Measurements from ENCODE around the gene C1QTNF8.

The C1QTNF8 gene

DNA sequence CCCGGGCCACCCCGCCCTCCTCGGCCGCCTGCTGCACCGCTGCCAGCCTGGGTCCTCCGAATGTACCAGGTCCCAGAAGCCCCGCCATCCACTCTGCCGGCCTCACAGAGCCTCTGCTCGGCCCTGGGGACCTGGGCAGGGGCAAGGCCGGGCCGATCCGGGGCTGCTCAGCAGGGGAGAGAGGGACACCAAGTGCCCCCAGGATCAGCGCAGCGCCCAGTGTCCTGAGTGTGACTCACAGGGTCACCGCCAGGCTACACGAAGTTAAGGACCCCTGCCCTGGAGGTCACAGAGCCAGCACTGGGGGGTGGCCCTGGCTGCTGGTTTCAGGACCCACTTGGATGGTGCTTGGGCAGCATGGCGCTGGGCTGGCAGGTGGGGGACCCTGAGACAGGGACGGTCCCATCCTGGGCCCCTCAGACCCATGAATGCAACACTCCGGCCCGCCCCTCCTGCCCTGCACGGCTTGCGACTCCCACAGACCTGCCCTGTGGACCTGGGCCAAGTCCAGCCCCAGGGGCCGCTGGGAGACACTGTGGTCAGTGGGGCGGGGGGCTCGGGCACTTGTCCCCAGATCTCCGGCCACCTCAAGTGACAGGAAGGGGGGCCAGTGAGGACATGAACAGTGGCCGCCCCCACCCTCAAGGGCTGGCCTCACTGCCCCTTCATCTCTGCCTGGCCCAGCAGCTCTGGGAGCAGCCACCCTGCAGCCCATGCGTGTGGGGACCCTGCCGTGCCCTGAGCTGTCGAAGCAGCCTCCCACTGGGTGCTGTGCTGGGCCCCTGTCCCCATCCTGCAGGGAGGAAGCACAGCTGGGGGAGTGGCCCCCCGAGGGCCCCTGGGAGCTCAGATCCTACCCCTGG lies 46.7 kb downstream of the C1QTNF8 start:
- DNase-seq, result no peak
- H3K4me3 ChIP-seq (ENCODE audit: low read depth, low read length), result no peak overlapping the region
- no peaks in the 10 kb centered on the region for H3K27me3 ChIP-seq (ENCODE audit: insufficient read depth, low read depth, severe bottlenecking)
- peak overlapping the region; percentile 58 for H3K27ac ChIP-seq
- H3K9me3 ChIP-seq (ENCODE audit: severe bottlenecking), result no peaks in the 10 kb centered on the region
- TF ChIP-seq, protein P1, sequence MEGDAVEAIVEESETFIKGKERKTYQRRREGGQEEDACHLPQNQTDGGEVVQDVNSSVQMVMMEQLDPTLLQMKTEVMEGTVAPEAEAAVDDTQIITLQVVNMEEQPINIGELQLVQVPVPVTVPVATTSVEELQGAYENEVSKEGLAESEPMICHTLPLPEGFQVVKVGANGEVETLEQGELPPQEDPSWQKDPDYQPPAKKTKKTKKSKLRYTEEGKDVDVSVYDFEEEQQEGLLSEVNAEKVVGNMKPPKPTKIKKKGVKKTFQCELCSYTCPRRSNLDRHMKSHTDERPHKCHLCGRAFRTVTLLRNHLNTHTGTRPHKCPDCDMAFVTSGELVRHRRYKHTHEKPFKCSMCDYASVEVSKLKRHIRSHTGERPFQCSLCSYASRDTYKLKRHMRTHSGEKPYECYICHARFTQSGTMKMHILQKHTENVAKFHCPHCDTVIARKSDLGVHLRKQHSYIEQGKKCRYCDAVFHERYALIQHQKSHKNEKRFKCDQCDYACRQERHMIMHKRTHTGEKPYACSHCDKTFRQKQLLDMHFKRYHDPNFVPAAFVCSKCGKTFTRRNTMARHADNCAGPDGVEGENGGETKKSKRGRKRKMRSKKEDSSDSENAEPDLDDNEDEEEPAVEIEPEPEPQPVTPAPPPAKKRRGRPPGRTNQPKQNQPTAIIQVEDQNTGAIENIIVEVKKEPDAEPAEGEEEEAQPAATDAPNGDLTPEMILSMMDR (IDR thresholded peaks at IDR 0.05; ENCODE audit: low read depth, low read length), result no peak
- no peaks in the 10 kb centered on the region for H3K36me3 ChIP-seq

DNA sequence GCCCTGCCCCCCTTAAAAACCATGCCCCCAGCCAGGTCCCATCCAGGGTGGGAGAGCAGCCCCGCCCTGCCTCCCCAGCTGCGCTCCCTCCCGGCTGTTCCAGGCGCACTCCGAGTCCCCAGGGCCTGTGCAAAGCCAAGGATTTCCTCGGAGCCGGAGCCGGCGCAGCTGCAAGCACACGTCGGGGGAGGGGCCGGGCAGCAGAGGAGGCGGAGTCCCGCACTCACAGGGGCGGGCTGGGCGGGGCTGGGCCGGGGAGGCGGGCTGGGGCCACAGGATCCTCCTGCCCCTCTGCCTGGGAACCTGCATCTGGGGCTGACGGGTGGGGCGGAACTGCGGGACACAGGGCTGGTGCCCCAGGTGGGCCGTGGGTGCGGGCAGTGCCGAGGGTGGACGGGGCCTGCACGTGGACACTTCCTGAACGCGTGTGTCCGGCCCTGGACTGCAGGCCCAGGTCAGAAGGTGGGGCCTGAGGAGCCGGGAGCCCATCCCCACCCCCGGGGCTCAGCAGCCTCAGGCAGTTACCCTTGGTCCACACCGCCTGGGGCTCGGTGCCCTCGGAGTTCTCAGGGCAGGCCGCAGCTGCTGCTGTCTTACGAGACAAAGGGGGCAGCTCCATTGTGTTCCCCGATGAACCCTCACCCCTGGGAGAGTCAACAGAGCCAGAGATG lies 47.5 kb downstream of the C1QTNF8 start:
- Histone ChIP-seq H3K36me3 (no peaks in the 10 kb centered on the region), H3K27me3 (ENCODE audit: insufficient read depth, low read depth, severe bottlenecking) (no peaks in the 10 kb centered on the region), H3K4me3 (ENCODE audit: low read depth, low read length) (no peak overlapping the region), H3K27ac (peak overlapping the region; percentile 58), H3K9me3 (ENCODE audit: severe bottlenecking) (no peaks in the 10 kb centered on the region)
- DNase-seq, result peak; percentile 93
- TF ChIP-seq, protein P1 (IDR thresholded peaks at IDR 0.05; ENCODE audit: low read depth, low read length), result no peak

DNA sequence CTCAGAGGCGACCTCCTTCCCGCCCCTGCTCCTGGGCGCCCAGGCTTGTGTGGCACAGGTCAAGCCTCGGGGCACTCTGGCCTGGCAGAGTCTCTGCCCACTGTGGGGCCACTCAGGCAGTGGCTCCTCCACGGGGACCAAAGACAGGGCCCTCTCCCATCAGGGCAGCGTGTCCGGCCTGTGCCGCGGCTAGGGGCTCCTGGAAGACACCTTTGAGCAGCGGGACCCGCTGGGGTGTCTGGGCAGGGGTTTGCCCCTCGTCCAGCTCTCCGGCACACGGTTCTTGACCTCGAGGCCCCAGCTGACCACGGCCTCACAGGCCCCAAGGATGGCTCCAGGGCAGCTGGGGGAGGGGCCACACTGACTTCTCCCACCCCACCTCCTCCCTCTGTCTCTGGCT lies 48.2 kb downstream of the C1QTNF8 start:
- H3K36me3 ChIP-seq, result no peaks in the 10 kb centered on the region
- no peaks in the 10 kb centered on the region for H3K27me3 ChIP-seq (ENCODE audit: insufficient read depth, low read depth, severe bottlenecking)
- no peak overlapping the region for H3K4me3 ChIP-seq (ENCODE audit: low read depth, low read length)
- no peaks in the 10 kb centered on the region for H3K9me3 ChIP-seq (ENCODE audit: severe bottlenecking)
- TF ChIP-seq, protein P1 (IDR thresholded peaks at IDR 0.05; ENCODE audit: low read depth, low read length), result no peak
- no peak for DNase-seq
- H3K27ac ChIP-seq, result peak overlapping the region; percentile 42

DNA sequence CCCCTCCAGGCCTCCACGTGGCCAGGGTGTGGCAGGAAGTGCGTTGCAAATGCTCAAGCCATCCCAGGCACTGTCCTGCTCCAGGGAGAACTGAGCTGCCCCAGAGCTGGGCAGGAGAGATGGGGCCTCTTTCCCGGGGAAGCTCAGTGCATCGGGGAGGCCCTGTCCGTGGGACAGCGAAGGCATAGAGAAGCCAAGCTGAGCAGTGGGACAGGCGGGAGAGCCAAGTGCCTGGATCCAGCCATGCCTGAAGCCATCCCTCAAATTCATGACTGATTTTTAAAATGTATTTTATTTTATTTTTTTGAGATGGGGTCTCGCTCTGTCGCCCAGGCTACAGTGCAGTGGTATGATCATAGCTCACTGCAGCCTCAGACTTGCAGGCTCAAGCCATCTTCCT lies 48.9 kb downstream of the C1QTNF8 start:
- Histone ChIP-seq H3K27me3 (ENCODE audit: insufficient read depth, low read depth, severe bottlenecking) (no peaks in the 10 kb centered on the region), H3K36me3 (no peaks in the 10 kb centered on the region), H3K9me3 (ENCODE audit: severe bottlenecking) (peaks cover 2% of the 10 kb centered on the region), H3K27ac (no peak overlapping the region), H3K4me3 (ENCODE audit: low read depth, low read length) (no peak overlapping the region)
- TF ChIP-seq, protein P1 (IDR thresholded peaks at IDR 0.05; ENCODE audit: low read depth, low read length), result no peak
- no peak for DNase-seq

DNA sequence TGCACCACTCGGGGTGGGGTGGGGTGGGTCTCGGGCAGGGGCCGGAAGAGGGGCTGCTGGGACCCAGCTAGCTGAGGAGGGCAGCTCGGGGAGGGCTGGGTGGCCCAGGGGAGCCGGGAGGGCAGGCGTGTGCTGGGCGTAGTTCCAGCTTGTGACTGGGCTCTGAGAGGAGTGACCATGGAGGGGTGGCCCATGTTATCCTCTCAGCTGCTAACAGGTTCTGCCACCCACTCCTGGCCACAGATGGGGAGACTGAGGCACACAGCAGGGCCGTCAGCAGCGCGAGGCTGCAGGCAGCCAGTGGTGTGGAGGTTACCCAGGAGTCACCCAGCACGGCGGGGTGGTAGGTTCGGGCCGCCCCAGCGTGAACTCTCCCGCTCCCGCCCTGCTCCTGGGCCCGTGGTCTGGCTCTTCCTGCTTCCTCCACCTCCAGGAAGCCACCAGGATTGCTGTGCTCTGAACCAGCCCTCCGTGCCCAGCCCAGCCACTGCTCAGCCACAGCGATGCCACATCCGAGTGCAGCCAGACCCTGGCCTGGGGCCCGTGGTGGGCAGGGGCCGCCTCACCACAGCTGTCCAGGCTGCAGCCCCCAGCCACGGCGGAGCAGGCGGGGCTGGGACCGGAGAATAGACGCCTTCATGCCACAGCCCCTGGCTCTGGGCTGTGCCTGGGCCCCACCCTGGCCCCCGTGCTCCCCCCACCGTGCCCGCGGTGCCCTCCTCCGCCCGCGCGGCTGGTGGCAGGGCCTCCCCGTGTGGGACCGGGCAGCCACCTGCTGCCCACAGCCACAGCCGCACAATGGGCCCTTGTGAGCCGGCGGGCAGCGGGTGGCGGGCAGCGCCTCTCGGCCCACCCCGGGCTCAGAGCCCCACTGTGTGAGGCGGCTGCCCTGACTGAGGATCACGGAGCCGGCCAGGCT lies 49.8 kb downstream of the C1QTNF8 start:
- Histone ChIP-seq H3K27ac (no peak overlapping the region), H3K27me3 (ENCODE audit: insufficient read depth, low read depth, severe bottlenecking) (no peaks in the 10 kb centered on the region), H3K36me3 (no peaks in the 10 kb centered on the region), H3K4me3 (ENCODE audit: low read depth, low read length) (no peak overlapping the region), H3K9me3 (ENCODE audit: severe bottlenecking) (peaks cover 9% of the 10 kb centered on the region)
- TF ChIP-seq, protein P1 (IDR thresholded peaks at IDR 0.05; ENCODE audit: low read depth, low read length), result no peak
- DNase-seq, result no peak

All from WERI-Rb-1 (cell line).